ENCODE data around the gene TMC5. TPM values are rescaled to one million over a fixed set of nuclear protein-coding genes. Genes with fewer than 3 reads are reported as not detected.
A peak's percentile ranks its signal among the peaks of the same experiment; 100 is the strongest.

TMC5 gene
- total and polyA plus RNA-seq, 2 of the 8 experiments (the other 6 are each of a cell fraction or from before 2014, with no cell fraction given), result 1.6 to 1.8 TPM

- H3K27me3 ChIP-seq (replicated peaks in 1 of 4; ENCODE audit: control insufficient read depth in 3 of 4, extremely low read depth in 1 of 4, insufficient read depth in 3 of 4, low read length in 3 of 4), result no peaks in the 10 kb centered on the region
- H3K79me1 ChIP-seq (ENCODE audit: low read depth, low read length), result peaks cover 5% of the 10 kb centered on the region; the same call in 1 of the 2 replicates
- H3K23me2 ChIP-seq (ENCODE audit: low read depth, low read length), result peaks cover 8% of the 10 kb centered on the region
- ChIA-PET CTCF (ENCODE audit: partially characterized antibody) (interaction anchor here (0.9 to 1.9 kb wide), 4 partner anchors 21 to 47 kb away, joined by 3 to 6 read pairs (median 5); partner anchors contain the start of gene VPS35L), POLR2A (ENCODE audit: partially characterized antibody) (interaction anchor here (0.9 to 3.5 kb wide), 7 partner anchors 8 to 457 kb away, joined by 3 to 31 read pairs (median 3); partner anchors contain the start of genes COQ7 and VPS35L)
- no peak overlapping the region for H2BK12ac ChIP-seq (ENCODE audit: low read depth, low read length)
- peak overlapping the region; percentile 9; the same call in 1 of the 2 replicates for H3K27ac ChIP-seq (ENCODE audit: low read depth, low read length)
- H3K4me2 ChIP-seq (ENCODE audit: insufficient read depth in 1 of 2, low read depth in 2 of 2, low read length in 2 of 2), result peak overlapping the region; percentile 89 to 99
- H3K4me3 ChIP-seq (ENCODE audit: extremely low read depth in 1 of 4, insufficient read depth in 2 of 4, low read depth in 3 of 4, low read length in 4 of 4), result peak overlapping the region; percentile 84 to 92 (median 88)
- no peak overlapping the region for H3K23ac ChIP-seq (ENCODE audit: insufficient read length)
- no peak overlapping the region; the same call in 1 of the 2 replicates for H4K8ac ChIP-seq (ENCODE audit: extremely low read depth, insufficient read depth, low read length)
- no peak overlapping the region for H2BK5ac ChIP-seq (ENCODE audit: low read depth, low read length)
- no peak overlapping the region for H2BK120ac ChIP-seq (replicated peaks; ENCODE audit: low read depth, low read length)
- no peak overlapping the region for H3K56ac ChIP-seq (replicated peaks; ENCODE audit: insufficient read length, low read depth, low read length)
- no peaks in the 10 kb centered on the region for H3K9me3 ChIP-seq (ENCODE audit: insufficient read depth in 2 of 2, low read depth in 1 of 2, low read length in 1 of 2)
- no peak overlapping the region for H2BK20ac ChIP-seq (ENCODE audit: low read length)
- 0 out of 2 replicates have a peak overlapping the region, but pooled peaks have one; percentile 11 for H2AFZ ChIP-seq (ENCODE audit: low read length)
- peaks cover 0 to 2% of the 10 kb centered on the region in 2 experiments for H4K20me1 ChIP-seq (replicated peaks in 1 of 2; ENCODE audit: control insufficient read depth in 1 of 2, insufficient read depth in 2 of 2, low read length in 2 of 2)
- 2% methylated on average over 11 of the region's 11 CpGs; no CpG with 5 or more reads in 1 of the 2 experiments for WGBS, 2 experiments (ENCODE audit: extremely low coverage in 1 of 2, insufficient coverage in 1 of 2, insufficient read length in 1 of 2, insufficient replicate concordance in 2 of 2, low coverage in 1 of 2, low lambda C conversion rate in 2 of 2, missing lambda C conversion rate in 1 of 2)
- no peak overlapping the region for H2BK15ac ChIP-seq (ENCODE audit: low read length)
- FAIRE-seq (no peak), DNase-seq (ENCODE audit: low read depth in 1 of 2, low spot score in 2 of 2) (no peak)
- peak overlapping the region; percentile 35 to 69 (median 50) for H3K9ac ChIP-seq (replicated peaks in 1 of 4; ENCODE audit: extremely low read depth in 1 of 4, low read depth in 3 of 4, low read length in 3 of 4)
- H3K14ac ChIP-seq (ENCODE audit: insufficient read length), result no peak overlapping the region
- peaks cover 5 to 17% (median 11%) of the 10 kb centered on the region in 4 experiments; a peak in 6 of 7 replicates for H3K4me1 ChIP-seq (replicated peaks in 1 of 4; ENCODE audit: control insufficient read depth in 3 of 4, insufficient read depth in 4 of 4, low read length in 3 of 4)
- H2AK5ac ChIP-seq (ENCODE audit: low read depth, low read length), result no peak overlapping the region
- H3K36me3 ChIP-seq (ENCODE audit: control insufficient read depth in 2 of 4, insufficient read depth in 4 of 4, low read length in 3 of 4), result peaks cover 0 to 15% (median 11%) of the 10 kb centered on the region in 4 experiments; a peak in 4 of 8 replicates
- H4K91ac ChIP-seq (replicated peaks; ENCODE audit: insufficient read length, low read length), result no peak overlapping the region
- no peak overlapping the region for H3K18ac ChIP-seq (ENCODE audit: extremely low read depth, low read length)
- no peak overlapping the region for H4K5ac ChIP-seq (ENCODE audit: insufficient read length, low read depth, low read length)
- H3K79me2 ChIP-seq (ENCODE audit: control insufficient read depth in 1 of 2, insufficient read depth in 2 of 2, low read length in 2 of 2), result peaks cover 3 to 47% of the 10 kb centered on the region in 2 experiments; a peak in 3 of 4 replicates
- TF ChIP-seq SIN3A (conservative IDR thresholded peaks at IDR 0.05 in 1 of 2, IDR thresholded peaks at IDR 0.05 in 1 of 2; ENCODE audit: low read depth in 1 of 2, low read length in 2 of 2) (no peak), KDM4A (IDR thresholded peaks at IDR 0.05; ENCODE audit: low read depth, low read length, severe bottlenecking) (peak; percentile 49)
- H3K4ac ChIP-seq (replicated peaks; ENCODE audit: insufficient read length, low read depth, low read length), result no peak overlapping the region
These were observed 106.6 kb downstream of the TMC5 start for GRCh38 chr16:19524356-19524615.
